Measurements from ENCODE around the gene DIAPH3.

The DIAPH3 gene

GRCh38 chr13:60001889-60002288, 161.8 kb downstream of the DIAPH3 start:
- no peak for DNase-seq (ENCODE audit: low read depth, low spot score)
- H3K4me3 ChIP-seq (ENCODE audit: low read depth, low read length) = no peak overlapping the region
- in situ Hi-C loops (cut with HindIII; ENCODE audit: low sequenced_read_pairs) = no loop called here

GRCh38 chr13:60000976-60001375, 162.8 kb downstream of the DIAPH3 start:
- TF ChIP-seq, protein P1, sequence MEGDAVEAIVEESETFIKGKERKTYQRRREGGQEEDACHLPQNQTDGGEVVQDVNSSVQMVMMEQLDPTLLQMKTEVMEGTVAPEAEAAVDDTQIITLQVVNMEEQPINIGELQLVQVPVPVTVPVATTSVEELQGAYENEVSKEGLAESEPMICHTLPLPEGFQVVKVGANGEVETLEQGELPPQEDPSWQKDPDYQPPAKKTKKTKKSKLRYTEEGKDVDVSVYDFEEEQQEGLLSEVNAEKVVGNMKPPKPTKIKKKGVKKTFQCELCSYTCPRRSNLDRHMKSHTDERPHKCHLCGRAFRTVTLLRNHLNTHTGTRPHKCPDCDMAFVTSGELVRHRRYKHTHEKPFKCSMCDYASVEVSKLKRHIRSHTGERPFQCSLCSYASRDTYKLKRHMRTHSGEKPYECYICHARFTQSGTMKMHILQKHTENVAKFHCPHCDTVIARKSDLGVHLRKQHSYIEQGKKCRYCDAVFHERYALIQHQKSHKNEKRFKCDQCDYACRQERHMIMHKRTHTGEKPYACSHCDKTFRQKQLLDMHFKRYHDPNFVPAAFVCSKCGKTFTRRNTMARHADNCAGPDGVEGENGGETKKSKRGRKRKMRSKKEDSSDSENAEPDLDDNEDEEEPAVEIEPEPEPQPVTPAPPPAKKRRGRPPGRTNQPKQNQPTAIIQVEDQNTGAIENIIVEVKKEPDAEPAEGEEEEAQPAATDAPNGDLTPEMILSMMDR (IDR thresholded peaks at IDR 0.05; ENCODE audit: low read depth, low read length) = no peak
- no peak for DNase-seq (ENCODE audit: low read depth, low spot score)
- in situ Hi-C loops (cut with HindIII; ENCODE audit: low sequenced_read_pairs) = no loop called here
- H3K4me3 ChIP-seq (ENCODE audit: low read depth, low read length) = no peak overlapping the region

More at GRCh38 chr13:60001889-60002288, 161.8 kb downstream of the DIAPH3 start:
- TF ChIP-seq, protein P1 (IDR thresholded peaks at IDR 0.05; ENCODE audit: low read depth, low read length) = no peak

GRCh38 chr13:60000081-60000480, 163.6 kb downstream of the DIAPH3 start:
- no peak for DNase-seq (ENCODE audit: low read depth, low spot score)
- in situ Hi-C loops (cut with HindIII; ENCODE audit: low sequenced_read_pairs) = no loop called here
- TF ChIP-seq, protein P1 (IDR thresholded peaks at IDR 0.05; ENCODE audit: low read depth, low read length) = no peak
- H3K4me3 ChIP-seq (ENCODE audit: low read depth, low read length) = no peak overlapping the region

DNA sequence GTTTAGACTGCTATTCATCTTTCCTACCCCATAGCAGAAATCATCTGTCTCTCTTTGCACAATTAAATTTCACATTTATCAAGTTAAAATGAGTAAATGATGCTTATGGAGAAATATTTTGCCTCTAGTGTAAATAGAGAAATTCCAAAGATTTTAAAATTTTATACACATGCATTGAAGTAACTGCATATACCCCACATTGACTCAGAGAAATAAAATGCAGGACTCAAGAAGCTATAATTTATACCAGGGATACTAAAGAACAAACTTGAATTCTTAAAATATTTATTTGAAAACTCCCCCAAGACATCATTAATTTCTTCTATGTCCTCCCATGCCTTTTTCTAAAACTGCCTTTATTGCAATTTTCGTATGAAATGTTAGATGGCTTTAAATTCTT, 165.8 kb downstream of the DIAPH3 start:
- TF ChIP-seq, protein P1 (IDR thresholded peaks at IDR 0.05; ENCODE audit: low read depth, low read length) = no peak
- no peak for DNase-seq (ENCODE audit: low read depth, low spot score)
- no peak overlapping the region for H3K4me3 ChIP-seq (ENCODE audit: low read depth, low read length)
- in situ Hi-C loops (cut with HindIII; ENCODE audit: low sequenced_read_pairs) = no loop called here

- DNase-seq (ENCODE audit: low read depth, low spot score) = no peak
- TF ChIP-seq, protein P1 (IDR thresholded peaks at IDR 0.05; ENCODE audit: low read depth, low read length) = no peak
- H3K4me3 ChIP-seq (ENCODE audit: low read depth, low read length) = no peak overlapping the region
- in situ Hi-C loops (cut with HindIII; ENCODE audit: low sequenced_read_pairs) = no loop called here
Measured at GRCh38 chr13:59996461-59996980, 167.2 kb downstream of the DIAPH3 start.

DNA sequence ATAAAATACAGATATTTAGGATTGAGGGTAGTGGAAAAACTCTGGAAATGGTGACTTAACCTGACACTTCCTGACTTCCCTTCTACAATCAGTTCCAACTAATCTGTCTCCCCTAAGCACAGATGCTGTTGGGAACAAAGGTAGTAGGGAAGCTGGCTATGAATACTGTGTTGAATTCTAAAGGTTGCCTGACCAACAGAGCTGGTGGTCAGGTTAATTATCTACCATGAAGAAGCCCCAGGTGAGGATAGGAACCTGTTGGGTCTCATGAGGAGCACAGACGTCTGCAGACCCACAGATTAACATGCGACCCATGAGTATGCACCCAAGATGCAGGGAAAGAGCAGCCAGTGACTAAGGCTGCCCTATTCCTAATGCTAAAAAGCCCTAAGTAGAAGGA, 172.3 kb downstream of the DIAPH3 start:
- H3K4me3 ChIP-seq (ENCODE audit: low read depth, low read length) = no peak overlapping the region
- in situ Hi-C loops (cut with HindIII; ENCODE audit: low sequenced_read_pairs) = no loop called here
- TF ChIP-seq, protein P1 (IDR thresholded peaks at IDR 0.05; ENCODE audit: low read depth, low read length) = no peak
- DNase-seq (ENCODE audit: low read depth, low spot score) = no peak
